ENCODE measurements around the gene LRMDA.

The LRMDA gene

GRCh38 chr10:76017733-76018433 lies 586.5 kb downstream of the LRMDA start:
- no peak for DNase-seq

- no peak for DNase-seq
Measured at GRCh38 chr10:76020630-76021029, 589.2 kb downstream of the LRMDA start.

- DNase-seq = no peak
Measured at GRCh38 chr10:76021398-76021797, 590.0 kb downstream of the LRMDA start.

GRCh38 chr10:76022366-76022765 lies 590.9 kb downstream of the LRMDA start:
- DNase-seq = no peak

- DNase-seq = no peak
Measured at GRCh38 chr10:76023007-76023406, 591.6 kb downstream of the LRMDA start.

- no peak for DNase-seq
Measured at GRCh38 chr10:76024460-76025123, 593.2 kb downstream of the LRMDA start.

GRCh38 chr10:76025124-76025477 lies 593.7 kb downstream of the LRMDA start:
- DNase-seq = no peak

- no peak for DNase-seq
Measured at GRCh38 chr10:76026176-76026771, 594.9 kb downstream of the LRMDA start.

- DNase-seq = no peak
Measured at GRCh38 chr10:76026905-76027304, 595.5 kb downstream of the LRMDA start.

GRCh38 chr10:76029782-76030181 lies 598.4 kb downstream of the LRMDA start:
- no peak for DNase-seq

GRCh38 chr10:76031099-76031498 lies 599.7 kb downstream of the LRMDA start:
- DNase-seq = no peak

- no peak for DNase-seq
Measured at GRCh38 chr10:76031769-76032699, 600.6 kb downstream of the LRMDA start.

- DNase-seq = no peak
Measured at GRCh38 chr10:76032700-76033039, 601.2 kb downstream of the LRMDA start.

GRCh38 chr10:76033457-76034196 lies 602.2 kb downstream of the LRMDA start:
- no peak for DNase-seq

GRCh38 chr10:76034353-76035205 lies 603.2 kb downstream of the LRMDA start:
- DNase-seq = no peak

- DNase-seq = no peak
Measured at GRCh38 chr10:76035206-76036110, 604.0 kb downstream of the LRMDA start.

- peak; percentile 29 for DNase-seq
Measured at GRCh38 chr10:76036111-76036940, 604.9 kb downstream of the LRMDA start.

GRCh38 chr10:76036962-76037361 lies 605.5 kb downstream of the LRMDA start:
- DNase-seq = no peak

- DNase-seq = no peak
Measured at GRCh38 chr10:76037531-76038155, 606.2 kb downstream of the LRMDA start.

All from GOT3 (cell line).